Neural crest cell (in vitro differentiated cells): Measurements from ENCODE around the gene SFTA2. TPM values are rescaled to one million over a fixed set of nuclear protein-coding genes. Genes with fewer than 3 reads are reported as not detected.

Source experiments
- DNase-seq: peaks from one replicate; pipeline ENCODE4 v3.0.0; 2021; ENCODE audit warnings: low read depth, mixed read lengths, low spot score
- H3K27ac Mint-ChIP-seq: one replicate; pipeline ENCODE4 v1.8.0; 2021; ENCODE audit warnings: mild to moderate bottlenecking, mixed read lengths; ENCODE audit not compliant: unreplicated experiment
- H3K27me3 Mint-ChIP-seq: 2 replicates; pipeline ENCODE4 v1.8.0; 2021; ENCODE audit warnings: low read depth, mild to moderate bottlenecking, mixed read lengths
- H3K36me3 Mint-ChIP-seq: 2 replicates; pipeline ENCODE4 v1.8.0; 2021; ENCODE audit warnings: low read depth, mild to moderate bottlenecking, mixed read lengths
- H3K4me1 Mint-ChIP-seq: 2 replicates; pipeline ENCODE4 v1.8.0; 2021; ENCODE audit warnings: mixed read lengths
- H3K4me3 Mint-ChIP-seq: one replicate; pipeline ENCODE4 v1.8.0; 2021; ENCODE audit warnings: mild to moderate bottlenecking, mixed read lengths
- H3K9me3 Mint-ChIP-seq: 2 replicates; pipeline ENCODE4 v1.8.0; 2021; ENCODE audit warnings: mixed read lengths
- total RNA-seq: library from RNA; stranded (reverse); gene quantifications from 2 replicates; pipeline ENCODE4 v1.2.1, GENCODE V29; 2021
- TF ChIP-seq, protein P1 (sequence below): fragments of 200-600 bp; sonication (generic); conservative IDR thresholded peaks from 2 replicates; pipeline ENCODE4 v1.5.0; 2021; ENCODE audit warnings: antibody characterized with exemption, mild to moderate bottlenecking

SFTA2 gene
- total RNA-seq, 1 donor from 2014 or later, result not detected

DNA sequence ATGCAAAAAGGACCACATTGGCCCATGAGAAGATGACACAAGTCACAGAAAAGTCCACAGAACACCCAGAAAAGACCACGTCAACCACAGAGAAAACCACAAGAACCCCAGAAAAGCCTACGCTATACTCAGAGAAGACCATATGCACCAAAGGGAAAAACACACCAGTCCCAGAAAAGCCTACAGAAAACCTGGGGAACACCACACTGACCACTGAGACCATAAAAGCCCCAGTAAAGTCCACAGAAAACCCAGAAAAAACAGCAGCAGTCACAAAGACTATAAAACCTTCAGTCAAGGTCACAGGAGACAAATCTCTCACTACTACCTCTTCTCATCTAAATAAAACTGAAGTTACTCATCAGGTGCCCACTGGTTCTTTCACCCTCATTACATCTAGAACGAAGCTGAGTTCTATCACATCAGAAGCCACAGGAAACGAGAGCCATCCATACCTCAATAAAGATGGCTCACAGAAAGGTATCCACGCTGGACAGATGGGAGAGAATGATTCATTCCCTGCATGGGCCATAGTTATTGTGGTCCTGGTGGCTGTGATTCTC, 20.0 kb upstream of the SFTA2 start:
- H3K27me3 Mint-ChIP-seq, result peaks cover 53% of the 10 kb centered on the region
- H3K9me3 Mint-ChIP-seq, result peaks cover 15% of the 10 kb centered on the region
- no peak for DNase-seq
- peak overlapping the region; percentile 31 for H3K4me3 Mint-ChIP-seq
- TF ChIP-seq, protein P1, sequence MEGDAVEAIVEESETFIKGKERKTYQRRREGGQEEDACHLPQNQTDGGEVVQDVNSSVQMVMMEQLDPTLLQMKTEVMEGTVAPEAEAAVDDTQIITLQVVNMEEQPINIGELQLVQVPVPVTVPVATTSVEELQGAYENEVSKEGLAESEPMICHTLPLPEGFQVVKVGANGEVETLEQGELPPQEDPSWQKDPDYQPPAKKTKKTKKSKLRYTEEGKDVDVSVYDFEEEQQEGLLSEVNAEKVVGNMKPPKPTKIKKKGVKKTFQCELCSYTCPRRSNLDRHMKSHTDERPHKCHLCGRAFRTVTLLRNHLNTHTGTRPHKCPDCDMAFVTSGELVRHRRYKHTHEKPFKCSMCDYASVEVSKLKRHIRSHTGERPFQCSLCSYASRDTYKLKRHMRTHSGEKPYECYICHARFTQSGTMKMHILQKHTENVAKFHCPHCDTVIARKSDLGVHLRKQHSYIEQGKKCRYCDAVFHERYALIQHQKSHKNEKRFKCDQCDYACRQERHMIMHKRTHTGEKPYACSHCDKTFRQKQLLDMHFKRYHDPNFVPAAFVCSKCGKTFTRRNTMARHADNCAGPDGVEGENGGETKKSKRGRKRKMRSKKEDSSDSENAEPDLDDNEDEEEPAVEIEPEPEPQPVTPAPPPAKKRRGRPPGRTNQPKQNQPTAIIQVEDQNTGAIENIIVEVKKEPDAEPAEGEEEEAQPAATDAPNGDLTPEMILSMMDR, result no peak
- H3K27ac Mint-ChIP-seq, result no peak overlapping the region
- no peaks in the 10 kb centered on the region for H3K36me3 Mint-ChIP-seq
- peaks cover 20% of the 10 kb centered on the region for H3K4me1 Mint-ChIP-seq

DNA sequence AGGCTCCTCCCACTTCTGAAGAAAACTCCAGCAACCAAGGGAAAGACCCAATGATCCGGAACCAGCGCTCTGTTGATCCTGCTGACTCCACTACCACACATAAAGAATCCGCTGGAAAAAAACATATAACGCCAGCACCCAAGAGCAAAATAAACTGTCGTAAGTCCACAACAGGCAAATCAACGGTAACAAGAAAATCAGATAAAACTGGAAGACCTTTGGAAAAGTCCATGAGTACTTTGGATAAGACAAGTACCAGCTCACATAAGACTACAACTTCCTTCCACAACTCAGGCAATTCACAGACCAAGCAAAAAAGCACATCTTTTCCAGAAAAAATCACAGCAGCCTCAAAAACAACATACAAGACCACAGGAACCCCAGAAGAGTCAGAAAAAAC, 16.8 kb upstream of the SFTA2 start:
- peaks cover 36% of the 10 kb centered on the region for H3K27me3 Mint-ChIP-seq
- no peak for DNase-seq
- no peaks in the 10 kb centered on the region for H3K4me1 Mint-ChIP-seq
- H3K9me3 Mint-ChIP-seq, result peaks cover 15% of the 10 kb centered on the region
- no peak overlapping the region for H3K4me3 Mint-ChIP-seq
- H3K27ac Mint-ChIP-seq, result no peak overlapping the region
- no peaks in the 10 kb centered on the region for H3K36me3 Mint-ChIP-seq
- TF ChIP-seq, protein P1, result no peak

DNA sequence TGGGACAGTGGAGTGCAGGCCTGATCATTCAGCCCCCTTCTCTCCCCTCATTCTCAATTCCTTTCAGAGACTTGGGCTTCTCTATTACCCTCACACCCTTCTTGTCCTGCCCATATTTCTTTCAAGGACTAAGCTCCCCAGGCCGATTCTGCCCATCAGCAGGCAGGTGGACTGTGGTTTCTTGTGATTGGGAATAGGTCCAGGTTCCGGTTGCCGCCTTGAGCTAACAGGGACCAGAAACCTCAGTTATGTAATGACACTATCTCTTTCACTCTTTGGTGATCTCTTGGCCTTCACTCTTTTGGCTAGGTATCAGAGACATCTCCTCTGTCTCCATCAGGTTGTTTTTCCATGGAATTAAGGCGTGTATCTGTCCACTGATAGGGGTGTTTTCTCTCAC, 15.3 kb upstream of the SFTA2 start:
- Mint-ChIP-seq H3K4me1 (peaks cover 8% of the 10 kb centered on the region), H3K27ac (no peak overlapping the region), H3K4me3 (no peak overlapping the region), H3K9me3 (peaks cover 11% of the 10 kb centered on the region), H3K27me3 (peaks cover 25% of the 10 kb centered on the region), H3K36me3 (no peaks in the 10 kb centered on the region)
- TF ChIP-seq, protein P1, result no peak
- no peak for DNase-seq

DNA sequence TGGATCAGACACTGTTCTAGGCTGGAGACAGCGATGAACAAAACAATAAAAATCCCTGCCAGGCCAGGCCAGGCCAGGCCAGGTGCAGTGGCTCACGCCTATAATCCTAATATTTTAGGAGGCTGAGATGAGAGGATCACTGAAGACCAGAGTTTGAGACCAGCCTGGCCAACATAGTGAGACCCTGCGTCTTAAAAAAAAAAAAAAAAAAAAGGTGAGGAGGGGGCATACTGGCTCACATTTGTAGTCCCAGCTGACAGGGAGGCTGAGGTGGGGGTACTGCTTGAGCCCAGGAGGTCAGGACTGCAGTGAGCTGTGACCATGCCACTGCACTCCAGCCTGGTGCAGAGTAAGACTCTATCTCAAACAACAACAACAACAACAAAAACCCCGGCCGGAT, 13.3 kb upstream of the SFTA2 start:
- Mint-ChIP-seq H3K4me3 (no peak overlapping the region), H3K27ac (no peak overlapping the region), H3K36me3 (no peaks in the 10 kb centered on the region), H3K9me3 (no peaks in the 10 kb centered on the region), H3K4me1 (peaks cover 13% of the 10 kb centered on the region), H3K27me3 (peaks cover 12% of the 10 kb centered on the region)
- TF ChIP-seq, protein P1, result no peak
- DNase-seq, result no peak

DNA sequence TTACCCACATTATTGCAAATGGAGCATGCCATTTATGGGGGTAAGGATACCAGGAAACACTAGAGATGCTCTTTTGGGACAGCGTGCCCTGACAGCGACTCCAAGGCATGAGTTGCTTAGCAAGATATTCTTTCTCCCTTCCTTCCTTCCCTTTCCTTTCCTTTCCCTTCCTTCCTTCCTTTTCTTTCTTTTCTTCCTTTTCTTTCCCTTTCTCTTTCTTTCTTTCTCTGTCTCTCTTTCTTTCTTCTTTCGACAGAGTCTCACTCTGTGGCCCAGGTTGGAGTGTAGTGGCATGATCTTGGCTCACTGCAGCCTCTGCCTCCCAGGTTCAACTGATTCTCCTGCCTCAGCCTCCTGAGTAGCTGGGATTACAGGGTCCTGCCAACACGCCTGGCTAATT, 12.1 kb upstream of the SFTA2 start:
- peaks cover 7% of the 10 kb centered on the region for H3K27me3 Mint-ChIP-seq
- DNase-seq, result no peak
- no peaks in the 10 kb centered on the region for H3K9me3 Mint-ChIP-seq
- no peaks in the 10 kb centered on the region for H3K36me3 Mint-ChIP-seq
- H3K4me3 Mint-ChIP-seq, result no peak overlapping the region
- no peak overlapping the region for H3K27ac Mint-ChIP-seq
- peaks cover 13% of the 10 kb centered on the region for H3K4me1 Mint-ChIP-seq
- TF ChIP-seq, protein P1, result no peak
